K562 treated with DMSO at 1 percent for 24 hours (cell line): ENCODE data around the gene HINFP. TPM values are rescaled to one million over a fixed set of nuclear protein-coding genes. Genes with fewer than 3 reads are reported as not detected.

Experiments used
- total RNA-seq: library from RNA; unstranded; fragments of 300-600 nt; gene quantifications from 2 replicates; pipeline ENCODE4 v1.2.3, GENCODE V29; 2022; ENCODE audit warnings: low read depth; ENCODE audit not compliant: insufficient read depth

HINFP gene
- 25.6 and 31.5 TPM in 2 replicates for total RNA-seq

GRCh38 chr11:119121008-119121810 is at the start of gene HINFP:
TSS of gene HINFP (plus strand) at chr11:119121580. CDS start at chr11:119126945, 5,365 bp downstream.

GRCh38 chr11:119084663-119085436 is 36.5 kb upstream of the HINFP start, which contains the start of gene HMBS:
TSS of gene HMBS (plus strand) at chr11:119084881. CDS start at chr11:119085034, 153 bp downstream.

GRCh38 chr11:119101759-119102423 is 19.5 kb upstream of the HINFP start, which contains the start of gene DPAGT1:
TSS of gene DPAGT1 (minus strand) at chr11:119101853. CDS start at chr11:119101655, 198 bp downstream.

GRCh38 chr11:119106564-119107537 is 14.5 kb upstream of the HINFP start, which contains the start of gene C2CD2L:
TSS of gene C2CD2L (plus strand) at chr11:119107344. CDS start at chr11:119107742, 398 bp downstream.

GRCh38 chr11:119149018-119149785 is 27.8 kb downstream of the HINFP start, which contains the start of gene ABCG4:
TSS of gene ABCG4 (plus strand) at chr11:119149052. CDS start at chr11:119149966, 914 bp downstream.

GRCh38 chr11:119168471-119169281 is 47.3 kb downstream of the HINFP start, which contains the start of gene NLRX1:
TSS of gene NLRX1 (plus strand) at chr11:119168725. CDS start at chr11:119171404, 2,679 bp downstream.

Other genes starting within 250 kb of the HINFP start
- gene CXCR5, start 237.7 kb upstream of the HINFP start, total RNA-seq, result not detected in 2 replicates
- 14.4 and 16.6 TPM in 2 replicates for gene BCL9L, start 195.7 kb upstream of the HINFP start, total RNA-seq
- not detected in 2 replicates for gene UPK2, start 165.3 kb upstream of the HINFP start, total RNA-seq
- not detected in 2 replicates for gene FOXR1, start 149.8 kb upstream of the HINFP start, total RNA-seq
- 9.1 and 9.2 TPM in 2 replicates for gene CENATAC, start 123.4 kb upstream of the HINFP start, total RNA-seq
- gene RPS25, start 103.2 kb upstream of the HINFP start, total RNA-seq, result 1,285 and 1,475 TPM in 2 replicates
- gene TRAPPC4, start 102.8 kb upstream of the HINFP start, total RNA-seq, result 150 and 152 TPM in 2 replicates
- gene SLC37A4, start 90.7 kb upstream of the HINFP start, total RNA-seq, result 44.9 and 46.7 TPM in 2 replicates
- gene HYOU1, start 64.4 kb upstream of the HINFP start, total RNA-seq, result 171 and 174 TPM in 2 replicates
- gene VPS11, start 53.8 kb upstream of the HINFP start, total RNA-seq, result 28.9 and 34.3 TPM in 2 replicates
- 60.8 and 72.6 TPM in 2 replicates for gene HMBS, start 36.7 kb upstream of the HINFP start, total RNA-seq
- gene DPAGT1, start 19.7 kb upstream of the HINFP start, total RNA-seq, result 43.3 and 51.9 TPM in 2 replicates
- 41.4 and 44.2 TPM in 2 replicates for gene C2CD2L, start 14.2 kb upstream of the HINFP start, total RNA-seq
- gene ABCG4, start 27.5 kb downstream of the HINFP start, total RNA-seq, result not detected in 2 replicates
- gene NLRX1, start 47.1 kb downstream of the HINFP start, total RNA-seq, result 4.2 and 5.4 TPM in 2 replicates
- not detected in 2 replicates for gene NHERF4, start 63.9 kb downstream of the HINFP start, total RNA-seq
- 10.6 and 13.0 TPM in 2 replicates for gene CBL, start 84.8 kb downstream of the HINFP start, total RNA-seq
- gene MCAM, start 195.6 kb downstream of the HINFP start, total RNA-seq, result 33.0 and 34.9 TPM in 2 replicates
- 69.1 and 69.4 TPM in 2 replicates for gene RNF26, start 212.9 kb downstream of the HINFP start, total RNA-seq
- gene C1QTNF5, start 219.3 kb downstream of the HINFP start, total RNA-seq, result 0.58 and 1.7 TPM in 2 replicates
- not detected in 2 replicates for gene MFRP, start 225.1 kb downstream of the HINFP start, total RNA-seq